SK-N-SH (cell line): ENCODE data around the gene IDH1.

Experiments
- CHD2 ChIP-seq: fragments of 150-350 bp; IDR thresholded peaks from 2 replicates; pipeline ENCODE4 v1.6.1; 2018; ENCODE audit warnings: low read length; ENCODE audit not compliant: partially characterized antibody
- EP300 ChIP-seq, 2 experiments: IDR thresholded peaks; 2 replicates each; pipeline versions ENCODE4 v1.4.0 to v1.6.1; 2012; ENCODE audit warnings: borderline replicate concordance in 1 of 2, low read depth in 1 of 2, low read length in 1 of 2
- EZH2phosphoT487 ChIP-seq: fragments of 200-600 bp; sonication (generic); IDR thresholded peaks from 2 replicates; pipeline ENCODE4 v1.6.1; 2017; ENCODE audit warnings: low read depth, mixed run types, mild to moderate bottlenecking, antibody characterized with exemption, moderate library complexity, borderline replicate concordance
- JUND ChIP-seq: IDR thresholded peaks from 2 replicates; pipeline ENCODE4 v1.4.0; 2012
- MEF2A ChIP-seq: IDR thresholded peaks from 2 replicates; pipeline ENCODE4 v1.4.0; 2012; ENCODE audit warnings: low read depth, borderline replicate concordance
- POLR2AphosphoS5 ChIP-seq: IDR thresholded peaks from 2 replicates; pipeline ENCODE4 v1.6.1; 2012; ENCODE audit warnings: low read depth, low read length
- TEAD4 ChIP-seq: IDR thresholded peaks from 2 replicates; pipeline ENCODE4 v1.4.0; 2012; ENCODE audit warnings: mild to moderate bottlenecking, borderline replicate concordance; ENCODE audit not compliant: insufficient read depth
- YY1 ChIP-seq: IDR thresholded peaks from 2 replicates; pipeline ENCODE4 v1.4.0; 2012; ENCODE audit warnings: low read depth, mild to moderate bottlenecking
- TF ChIP-seq, protein P1 (sequence below): fragments of 200-600 bp; sonication (generic); IDR thresholded peaks from 2 replicates; pipeline ENCODE4 v1.6.1; 2017; ENCODE audit warnings: antibody characterized with exemption, mild to moderate bottlenecking, moderate library complexity
- TF ChIP-seq, protein P2 (sequence below): IDR thresholded peaks from 2 replicates; pipeline ENCODE4 v1.4.0; 2012; ENCODE audit warnings: low read depth, borderline replicate concordance
- TF ChIP-seq, protein P3 (sequence below): IDR thresholded peaks from 2 replicates; pipeline ENCODE4 v1.4.0; 2012; ENCODE audit warnings: low read depth
- TF ChIP-seq, protein P4 (sequence below): fragments of 150-350 bp; IDR thresholded peaks from 2 replicates; pipeline ENCODE4 v1.6.1; 2017; ENCODE audit warnings: antibody characterized with exemption, low read length, low read depth, borderline replicate concordance

DNA sequence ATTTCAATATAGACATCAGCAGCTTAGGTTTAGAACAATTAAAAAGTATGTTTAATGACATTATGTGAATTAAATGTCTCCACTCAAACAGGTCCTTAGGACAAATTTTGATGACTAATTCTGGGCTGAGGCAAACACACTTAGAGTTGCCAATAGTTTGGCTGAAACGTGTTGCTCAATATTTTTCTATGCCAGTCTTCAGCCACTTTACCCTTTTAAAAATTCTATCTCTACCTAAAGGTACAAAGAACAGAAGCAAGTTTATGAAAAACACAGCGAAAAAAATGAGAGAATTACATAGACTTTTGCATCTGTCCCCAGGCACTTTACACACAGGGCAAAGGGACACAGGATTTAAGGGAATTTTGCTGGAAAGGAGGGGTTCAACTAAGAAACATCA, 4.5 kb downstream of the IDH1 start:
- no peak for TF ChIP-seq YY1
- TF ChIP-seq, protein P1, sequence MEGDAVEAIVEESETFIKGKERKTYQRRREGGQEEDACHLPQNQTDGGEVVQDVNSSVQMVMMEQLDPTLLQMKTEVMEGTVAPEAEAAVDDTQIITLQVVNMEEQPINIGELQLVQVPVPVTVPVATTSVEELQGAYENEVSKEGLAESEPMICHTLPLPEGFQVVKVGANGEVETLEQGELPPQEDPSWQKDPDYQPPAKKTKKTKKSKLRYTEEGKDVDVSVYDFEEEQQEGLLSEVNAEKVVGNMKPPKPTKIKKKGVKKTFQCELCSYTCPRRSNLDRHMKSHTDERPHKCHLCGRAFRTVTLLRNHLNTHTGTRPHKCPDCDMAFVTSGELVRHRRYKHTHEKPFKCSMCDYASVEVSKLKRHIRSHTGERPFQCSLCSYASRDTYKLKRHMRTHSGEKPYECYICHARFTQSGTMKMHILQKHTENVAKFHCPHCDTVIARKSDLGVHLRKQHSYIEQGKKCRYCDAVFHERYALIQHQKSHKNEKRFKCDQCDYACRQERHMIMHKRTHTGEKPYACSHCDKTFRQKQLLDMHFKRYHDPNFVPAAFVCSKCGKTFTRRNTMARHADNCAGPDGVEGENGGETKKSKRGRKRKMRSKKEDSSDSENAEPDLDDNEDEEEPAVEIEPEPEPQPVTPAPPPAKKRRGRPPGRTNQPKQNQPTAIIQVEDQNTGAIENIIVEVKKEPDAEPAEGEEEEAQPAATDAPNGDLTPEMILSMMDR, result no peak
- no peak for TF ChIP-seq TEAD4
- TF ChIP-seq CHD2, result no peak
- TF ChIP-seq, protein P2, sequence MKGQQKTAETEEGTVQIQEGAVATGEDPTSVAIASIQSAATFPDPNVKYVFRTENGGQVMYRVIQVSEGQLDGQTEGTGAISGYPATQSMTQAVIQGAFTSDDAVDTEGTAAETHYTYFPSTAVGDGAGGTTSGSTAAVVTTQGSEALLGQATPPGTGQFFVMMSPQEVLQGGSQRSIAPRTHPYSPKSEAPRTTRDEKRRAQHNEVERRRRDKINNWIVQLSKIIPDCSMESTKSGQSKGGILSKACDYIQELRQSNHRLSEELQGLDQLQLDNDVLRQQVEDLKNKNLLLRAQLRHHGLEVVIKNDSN, result no peak
- TF ChIP-seq, protein P3, sequence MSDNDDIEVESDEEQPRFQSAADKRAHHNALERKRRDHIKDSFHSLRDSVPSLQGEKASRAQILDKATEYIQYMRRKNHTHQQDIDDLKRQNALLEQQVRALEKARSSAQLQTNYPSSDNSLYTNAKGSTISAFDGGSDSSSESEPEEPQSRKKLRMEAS, result no peak
- TF ChIP-seq EP300 (IDR thresholded peaks at IDR 0.05; ENCODE audit: borderline replicate concordance in 1 of 2, low read depth in 1 of 2, low read length in 1 of 2), result no peak
- TF ChIP-seq, protein P4, sequence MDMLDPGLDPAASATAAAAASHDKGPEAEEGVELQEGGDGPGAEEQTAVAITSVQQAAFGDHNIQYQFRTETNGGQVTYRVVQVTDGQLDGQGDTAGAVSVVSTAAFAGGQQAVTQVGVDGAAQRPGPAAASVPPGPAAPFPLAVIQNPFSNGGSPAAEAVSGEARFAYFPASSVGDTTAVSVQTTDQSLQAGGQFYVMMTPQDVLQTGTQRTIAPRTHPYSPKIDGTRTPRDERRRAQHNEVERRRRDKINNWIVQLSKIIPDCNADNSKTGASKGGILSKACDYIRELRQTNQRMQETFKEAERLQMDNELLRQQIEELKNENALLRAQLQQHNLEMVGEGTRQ, result no peak
- no peak for TF ChIP-seq EZH2phosphoT487
- TF ChIP-seq MEF2A, result no peak
- no peak for TF ChIP-seq JUND
- TF ChIP-seq POLR2AphosphoS5, result no peak
